Aorta (tissue), 5 donors: ENCODE data around the gene DUSP19. TPM values are rescaled to one million over a fixed set of nuclear protein-coding genes. Genes with fewer than 3 reads are reported as not detected.

Experiments
- ATAC-seq: fragments of 200-7000 bp; cut with Tn5 transposase; one replicate; pipeline ENCODE4 v1.9.1; 2022; ENCODE audit warnings: moderate library complexity; ENCODE audit not compliant: low FRiP score
- DNase-seq, 2 donors: peaks; one replicate each; pipeline ENCODE4 v3.0.0-alpha.2; 2020
- H3K27ac ChIP-seq, 2 donors: one replicate each; pipeline ENCODE4 v1.5.1; 2013; ENCODE audit warnings: low read length in 2 of 2, mild to moderate bottlenecking in 2 of 2, moderate library complexity in 2 of 2, control low read depth in 1 of 2, inconsistent platforms in 1 of 2, low read depth in 1 of 2
- H3K27me3 ChIP-seq, 2 donors: one replicate each; pipeline ENCODE4 v1.6.1; 2013; ENCODE audit warnings: control low read depth in 1 of 2, low read length in 1 of 2, mild to moderate bottlenecking in 1 of 2, moderate library complexity in 1 of 2; ENCODE audit not compliant: insufficient read depth in 2 of 2, control insufficient read depth in 1 of 2
- H3K36me3 ChIP-seq, 2 donors: one replicate each; pipeline ENCODE4 v1.6.1; 2013; ENCODE audit warnings: control low read depth in 1 of 2, low read length in 1 of 2, mild to moderate bottlenecking in 1 of 2; ENCODE audit not compliant: insufficient read depth in 2 of 2, control insufficient read depth in 1 of 2
- H3K4me1 ChIP-seq, 2 donors: one replicate each; pipeline ENCODE4 v1.6.1; 2013; ENCODE audit warnings: low read length in 2 of 2, control low read depth in 1 of 2, mild to moderate bottlenecking in 1 of 2, moderate library complexity in 1 of 2; ENCODE audit not compliant: insufficient read depth in 2 of 2, control insufficient read depth in 1 of 2
- H3K4me3 ChIP-seq, 2 donors: one replicate each; pipeline ENCODE4 v1.5.1; 2013; ENCODE audit warnings: low read length in 2 of 2, control low read depth in 1 of 2, mild to moderate bottlenecking in 1 of 2
- H3K9me3 ChIP-seq: one replicate; pipeline ENCODE4 v1.6.1; 2013; ENCODE audit warnings: mild to moderate bottlenecking, low read length; ENCODE audit not compliant: control insufficient read depth
- WGBS, 2 donors: extraction: QIAGEN DNeasy Blood & Tissue Kit; methylation state at CpG; one replicate each; pipeline ENCODE4 v1.1.7; 2013; 5-methylcytosine and 5-hydroxymethylcytosine counted together
- intact Hi-C, 2 donors: fragments of 100-400 bp; cut with DNase I; formaldehyde crosslinking; loops; one replicate each; pipeline versions ENCODE4 v1.14.2 to v1.15.0; 2022
- polyA plus RNA-seq, 2 donors: library from polyadenylated mRNA; stranded (reverse); fragments of 200-250 nt; gene quantifications; one replicate each; pipeline ENCODE4 v1.2.3, GENCODE V29; 2013
- total RNA-seq, 2 donors: library from RNA; stranded (reverse); fragmentation: NEBNext Ultra II Directional; extraction: Animal tissue kit (Norgen Biotek cat#: 25700); gene quantifications; one replicate each; pipeline ENCODE4 v1.2.1, GENCODE V29; 2021
- donor health status: healthy with polysubstance abuse.
- donor health status: Bipolar disorder and iron deficiency.
- donor health status: DM: no; HTN: no; CAD: no.
- donor health status: DM: no; HTN: no; CAD: no.
- donor health status: DM: yes; HTN: yes; CAD: no.

The DUSP19 gene
- total and polyA plus RNA-seq, 4 donors = 3.4 to 8.1 (median 5.3) TPM

- intact Hi-C loops = loop anchor here in 1 of 2 donors (2.0 kb wide), 2 partner anchors 39 to 47 kb away; partner anchors contain the start of genes NCKAP1 and NUP35
- peak; percentile 2 for ATAC-seq
- peaks cover 0 to 2% of the 10 kb centered on the region in 2 donors for H3K4me1 ChIP-seq
- H3K9me3 ChIP-seq = no peaks in the 10 kb centered on the region
- peak overlapping the region in 1 of 2 donors; percentile 94 for H3K27ac ChIP-seq
- 6 to 7% methylated on average over 8 of the region's 8 CpGs for WGBS, 2 donors
- no peaks in the 10 kb centered on the region for H3K36me3 ChIP-seq
- no peaks in the 10 kb centered on the region for H3K27me3 ChIP-seq
- peak overlapping the region; percentile 88 to 94 for H3K4me3 ChIP-seq
- no peak for DNase-seq
Observed at GRCh38 chr2:183078163-183078463, 434 bp upstream of the DUSP19 start.

GRCh38 chr2:183079139-183079775 lies 710 bp downstream of the DUSP19 start:
- peak; percentile 79 for ATAC-seq
- intact Hi-C loops = loop anchor here in 1 of 2 donors (2.0 kb wide), 2 partner anchors 40 to 46 kb away; partner anchors contain the start of genes NCKAP1 and NUP35
- Histone ChIP-seq H3K4me3 (peak overlapping the region; percentile 88 to 94), H3K4me1 (peaks cover 0 to 2% of the 10 kb centered on the region in 2 donors), H3K36me3 (no peaks in the 10 kb centered on the region), H3K27ac (peak overlapping the region; percentile 94 to 97), H3K27me3 (no peaks in the 10 kb centered on the region), H3K9me3 (no peaks in the 10 kb centered on the region)
- DNase-seq = no peak
- WGBS, 2 donors = 1 to 3% methylated on average over 13 of the region's 13 CpGs

- DNase-seq = peak in 1 of 2 donors; percentile 49
- 0 to 9% methylated on average over 1 of the region's 1 CpG for WGBS, 2 donors
- H3K4me3 ChIP-seq = no peak overlapping the region
- H3K4me1 ChIP-seq = peaks cover 0 to 3% of the 10 kb centered on the region in 2 donors
- H3K27ac ChIP-seq = no peak overlapping the region
- no peak for ATAC-seq
- no peaks in the 10 kb centered on the region for H3K36me3 ChIP-seq
- no peaks in the 10 kb centered on the region for H3K9me3 ChIP-seq
- intact Hi-C loops = no loop called here
- no peaks in the 10 kb centered on the region for H3K27me3 ChIP-seq
Observed at GRCh38 chr2:183081911-183082310, 3.4 kb downstream of the DUSP19 start.

- no peaks in the 10 kb centered on the region for H3K36me3 ChIP-seq
- DNase-seq (no peak), ATAC-seq (no peak)
- intact Hi-C loops = loop anchor here in 1 of 2 donors (5.0 kb wide), 1 partner anchor 34 kb away; the partner anchor contains the start of gene NUP35
- H3K4me1 ChIP-seq = peaks cover 0 to 2% of the 10 kb centered on the region in 2 donors
- H3K27ac ChIP-seq = no peak overlapping the region
- H3K4me3 ChIP-seq = no peak overlapping the region
- 77 to 86% methylated on average over 3 of the region's 3 CpGs for WGBS, 2 donors
- no peaks in the 10 kb centered on the region for H3K27me3 ChIP-seq
- H3K9me3 ChIP-seq = no peaks in the 10 kb centered on the region
Observed at GRCh38 chr2:183088061-183088460, 9.5 kb downstream of the DUSP19 start.

- Histone ChIP-seq H3K27me3 (no peaks in the 10 kb centered on the region), H3K36me3 (no peaks in the 10 kb centered on the region), H3K4me1 (peaks cover under 1 to 2% of the 10 kb centered on the region in 2 donors), H3K4me3 (no peak overlapping the region), H3K9me3 (no peaks in the 10 kb centered on the region), H3K27ac (peak overlapping the region in 1 of 2 donors; percentile 40)
- DNase-seq = no peak
- ATAC-seq = no peak
- intact Hi-C loops = loop anchor here in 1 of 2 donors (5.0 kb wide), 1 partner anchor 33 kb away; the partner anchor contains the start of gene NUP35
- WGBS, 2 donors = 89 to 92% methylated on average over 6 of the region's 6 CpGs
Observed at GRCh38 chr2:183089192-183089851, 10.8 kb downstream of the DUSP19 start.

- Histone ChIP-seq H3K27me3 (no peaks in the 10 kb centered on the region), H3K4me3 (peak overlapping the region in 1 of 2 donors; percentile 9), H3K9me3 (no peaks in the 10 kb centered on the region), H3K36me3 (no peaks in the 10 kb centered on the region), H3K27ac (peak overlapping the region in 1 of 2 donors; percentile 54), H3K4me1 (peaks cover 0 to 3% of the 10 kb centered on the region in 2 donors)
- WGBS, 2 donors = 72 to 74% methylated on average over 7 of the region's 7 CpGs
- ATAC-seq = no peak
- no peak for DNase-seq
- intact Hi-C loops = no loop called here
Observed at GRCh38 chr2:183091318-183091953, 12.9 kb downstream of the DUSP19 start.

- ATAC-seq = no peak
Observed at GRCh38 chr2:183091954-183092345, 13.4 kb downstream of the DUSP19 start.

GRCh38 chr2:183093857-183094657 lies 15.5 kb downstream of the DUSP19 start:
- no peak overlapping the region for H3K4me3 ChIP-seq
- no peaks in the 10 kb centered on the region for H3K9me3 ChIP-seq
- ATAC-seq = no peak
- H3K27me3 ChIP-seq = no peaks in the 10 kb centered on the region
- no peak for DNase-seq
- intact Hi-C loops = no loop called here
- no peak overlapping the region for H3K27ac ChIP-seq
- 4% methylated on average over 2 of the region's 2 CpGs for WGBS, 2 donors
- peaks cover 0 to 3% of the 10 kb centered on the region in 2 donors for H3K4me1 ChIP-seq
- H3K36me3 ChIP-seq = peaks cover 0 to 2% of the 10 kb centered on the region in 2 donors

More at GRCh38 chr2:183091954-183092345, 13.4 kb downstream of the DUSP19 start:
- 75 to 80% methylated on average over 2 of the region's 2 CpGs for WGBS, 2 donors
- no peaks in the 10 kb centered on the region for H3K9me3 ChIP-seq
- no peak for DNase-seq
- intact Hi-C loops = no loop called here
- no peak overlapping the region for H3K27ac ChIP-seq
- H3K36me3 ChIP-seq = peaks cover 0 to under 1% of the 10 kb centered on the region in 2 donors
- H3K27me3 ChIP-seq = no peaks in the 10 kb centered on the region
- no peak overlapping the region for H3K4me3 ChIP-seq
- peaks cover 0 to 3% of the 10 kb centered on the region in 2 donors for H3K4me1 ChIP-seq
